ENCODE measurements around the gene AP5S1. TPM values are rescaled to one million over a fixed set of nuclear protein-coding genes. Genes with fewer than 3 reads are reported as not detected.

Gene AP5S1, protein sequence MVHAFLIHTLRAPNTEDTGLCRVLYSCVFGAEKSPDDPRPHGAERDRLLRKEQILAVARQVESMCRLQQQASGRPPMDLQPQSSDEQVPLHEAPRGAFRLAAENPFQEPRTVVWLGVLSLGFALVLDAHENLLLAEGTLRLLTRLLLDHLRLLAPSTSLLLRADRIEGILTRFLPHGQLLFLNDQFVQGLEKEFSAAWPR
- polyA plus RNA-seq (11.3 and 14.0 TPM in 2 replicates), polyA minus RNA-seq (11.7 and 12.4 TPM in 2 replicates)

DNA sequence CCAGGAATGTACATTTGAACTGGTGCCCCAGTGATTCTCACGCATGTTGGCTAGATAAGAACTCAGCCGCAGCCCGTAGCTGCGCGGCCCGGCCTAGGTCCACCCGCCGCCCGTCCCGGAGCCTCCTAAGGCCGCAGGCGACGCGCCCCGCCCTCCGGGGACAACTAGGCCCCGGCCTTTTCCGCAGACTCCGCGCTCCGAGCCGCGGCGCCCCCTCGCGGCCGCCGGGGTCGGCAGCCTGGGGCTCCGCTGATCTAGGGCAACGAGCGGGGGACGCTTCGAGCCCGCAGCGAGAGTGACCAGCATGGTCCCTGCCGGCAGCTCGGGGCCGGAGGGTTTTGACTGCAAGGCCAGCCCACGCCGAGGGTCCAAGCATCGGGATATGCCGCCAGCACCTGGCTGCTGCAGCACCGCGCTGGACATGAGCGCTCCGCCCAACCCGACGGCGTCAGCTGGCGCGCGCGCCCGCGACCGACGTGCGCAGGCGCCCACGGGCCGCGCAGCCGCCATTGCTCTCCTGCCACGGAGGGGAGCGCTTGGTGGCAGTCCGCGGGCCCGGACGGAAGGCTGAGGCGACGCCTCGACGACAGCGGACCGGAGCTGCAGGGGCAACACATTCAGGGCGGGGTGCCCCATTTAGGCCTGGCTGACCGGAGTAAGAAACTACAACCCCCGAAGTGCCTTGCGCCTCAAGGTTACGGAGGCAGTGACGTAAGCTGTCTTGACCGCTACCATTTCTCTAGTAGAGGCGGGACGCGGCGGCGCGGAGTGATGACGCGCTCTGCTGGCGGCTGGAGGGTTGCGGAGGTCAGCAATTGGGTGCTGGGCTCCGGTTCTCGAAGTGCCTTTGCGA is at the start of gene AP5S1:
Gene AP5S1 (plus strand): TSS at position 500 of the 853 bp plus-strand sequence. CDS start 1,571 bp downstream, outside the sequence.
- peak within 1 kb of the TSS; percentile 93 for H3K27ac ChIP-seq (ENCODE audit: low read length)
- peak within 1 kb of the TSS; percentile 83 for H2AFZ ChIP-seq (ENCODE audit: low read depth, low read length)
- peak within 1 kb of the TSS; percentile 73 for H3K4me3 ChIP-seq (ENCODE audit: low read length)
- no peaks in the 10 kb centered on the region for H4K20me1 ChIP-seq (ENCODE audit: insufficient read depth)
- peaks cover 7% of the 10 kb centered on the region for H3F3A ChIP-seq (ENCODE audit: insufficient read depth, low read length, poor library complexity, severe bottlenecking)
- no peaks in the 10 kb centered on the region for H3K36me3 ChIP-seq (ENCODE audit: insufficient read depth, low read length)
- peak within 1 kb of the TSS; percentile 79 for H3K4me2 ChIP-seq (ENCODE audit: low read length)
- peak within 1 kb of the TSS; percentile 92 for H3K9ac ChIP-seq (ENCODE audit: low read length)
- no peaks in the 10 kb centered on the region for H3K27me3 ChIP-seq (ENCODE audit: insufficient read depth, low read depth, low read length)
- no peaks in the 10 kb centered on the region for H3K9me3 ChIP-seq (ENCODE audit: low read length)
- H3K79me2 ChIP-seq (replicated peaks; ENCODE audit: insufficient read depth, low read length), result peaks cover 6% of the 10 kb centered on the region
- H3K9me2 ChIP-seq (ENCODE audit: insufficient read depth, low read length), result no peaks in the 10 kb centered on the region
- TF ChIP-seq, protein P1, sequence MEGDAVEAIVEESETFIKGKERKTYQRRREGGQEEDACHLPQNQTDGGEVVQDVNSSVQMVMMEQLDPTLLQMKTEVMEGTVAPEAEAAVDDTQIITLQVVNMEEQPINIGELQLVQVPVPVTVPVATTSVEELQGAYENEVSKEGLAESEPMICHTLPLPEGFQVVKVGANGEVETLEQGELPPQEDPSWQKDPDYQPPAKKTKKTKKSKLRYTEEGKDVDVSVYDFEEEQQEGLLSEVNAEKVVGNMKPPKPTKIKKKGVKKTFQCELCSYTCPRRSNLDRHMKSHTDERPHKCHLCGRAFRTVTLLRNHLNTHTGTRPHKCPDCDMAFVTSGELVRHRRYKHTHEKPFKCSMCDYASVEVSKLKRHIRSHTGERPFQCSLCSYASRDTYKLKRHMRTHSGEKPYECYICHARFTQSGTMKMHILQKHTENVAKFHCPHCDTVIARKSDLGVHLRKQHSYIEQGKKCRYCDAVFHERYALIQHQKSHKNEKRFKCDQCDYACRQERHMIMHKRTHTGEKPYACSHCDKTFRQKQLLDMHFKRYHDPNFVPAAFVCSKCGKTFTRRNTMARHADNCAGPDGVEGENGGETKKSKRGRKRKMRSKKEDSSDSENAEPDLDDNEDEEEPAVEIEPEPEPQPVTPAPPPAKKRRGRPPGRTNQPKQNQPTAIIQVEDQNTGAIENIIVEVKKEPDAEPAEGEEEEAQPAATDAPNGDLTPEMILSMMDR (IDR thresholded peaks at IDR 0.05; ENCODE audit: poor library complexity, severe bottlenecking), result peak; percentile 100
- TF ChIP-seq RAD21 (conservative IDR thresholded peaks at IDR 0.05) (peak; percentile 91), MXI1 (conservative IDR thresholded peaks at IDR 0.05; ENCODE audit: poor library complexity, severe bottlenecking) (peak; percentile 83), EP300 (conservative IDR thresholded peaks at IDR 0.05; ENCODE audit: poor library complexity, severe bottlenecking) (peak; percentile 80), TAF1 (IDR thresholded peaks at IDR 0.05; ENCODE audit: low read depth) (peak; percentile 62), REST (IDR thresholded peaks at IDR 0.05; ENCODE audit: borderline replicate concordance) (peak; percentile 75), POLR2AphosphoS5 (IDR thresholded peaks at IDR 0.05) (peak; percentile 89), SMC3 (conservative IDR thresholded peaks at IDR 0.05; ENCODE audit: poor library complexity) (peak; percentile 99), EZH2 (IDR thresholded peaks at IDR 0.05; ENCODE audit: borderline replicate concordance, insufficient read depth, low read length, poor library complexity, severe bottlenecking) (no peak)

- H3K27me3 ChIP-seq (ENCODE audit: insufficient read depth, low read depth, low read length), result peaks cover 8% of the 10 kb centered on the region
- H3K36me3 ChIP-seq (ENCODE audit: insufficient read depth, low read length), result no peaks in the 10 kb centered on the region
- no peak overlapping the region for H3K27ac ChIP-seq (ENCODE audit: low read length)
- no peak overlapping the region for H3K4me2 ChIP-seq (ENCODE audit: low read length)
- H3K9ac ChIP-seq (ENCODE audit: low read length), result no peak overlapping the region
- peaks cover 7% of the 10 kb centered on the region for H3K79me2 ChIP-seq (replicated peaks; ENCODE audit: insufficient read depth, low read length)
- no peak overlapping the region for H3K4me3 ChIP-seq (ENCODE audit: low read length)
- no peaks in the 10 kb centered on the region for H3K9me2 ChIP-seq (ENCODE audit: insufficient read depth, low read length)
- no peak for TF ChIP-seq EZH2 (IDR thresholded peaks at IDR 0.05; ENCODE audit: borderline replicate concordance, insufficient read depth, low read length, poor library complexity, severe bottlenecking)
- no peak for TF ChIP-seq TAF1 (IDR thresholded peaks at IDR 0.05; ENCODE audit: low read depth)
- no peak for TF ChIP-seq POLR2AphosphoS5 (IDR thresholded peaks at IDR 0.05)
- no peak for TF ChIP-seq EP300 (conservative IDR thresholded peaks at IDR 0.05; ENCODE audit: poor library complexity, severe bottlenecking)
- TF ChIP-seq RAD21 (conservative IDR thresholded peaks at IDR 0.05), result no peak
- no peak for TF ChIP-seq MXI1 (conservative IDR thresholded peaks at IDR 0.05; ENCODE audit: poor library complexity, severe bottlenecking)
- no peak for TF ChIP-seq SMC3 (conservative IDR thresholded peaks at IDR 0.05; ENCODE audit: poor library complexity)
- TF ChIP-seq, protein P1 (IDR thresholded peaks at IDR 0.05; ENCODE audit: poor library complexity, severe bottlenecking), result no peak
- H4K20me1 ChIP-seq (ENCODE audit: insufficient read depth), result no peaks in the 10 kb centered on the region
- H3F3A ChIP-seq (ENCODE audit: insufficient read depth, low read length, poor library complexity, severe bottlenecking), result no peaks in the 10 kb centered on the region
- H2AFZ ChIP-seq (ENCODE audit: low read depth, low read length), result no peak overlapping the region
- no peaks in the 10 kb centered on the region for H3K9me3 ChIP-seq (ENCODE audit: low read length)
These were observed 48.7 kb upstream of the AP5S1 start for GRCh38 chr20:3771552-3772058.
